Urinary bladder (tissue), 4 donors: ENCODE data around the gene CXXC5. TPM values are rescaled to one million over a fixed set of nuclear protein-coding genes. Genes with fewer than 3 reads are reported as not detected.
"Not testable (repeated sequence)": the region's sequence is repeated elsewhere in the genome, so short reads cannot be mapped to it uniquely, and the experiment has no call there.

ENCODE experiments used
- DNase-seq: peaks from one replicate; pipeline ENCODE4 v3.0.0-alpha.2; 2015; ENCODE audit errors: extremely low spot score
- H3K27ac ChIP-seq: one replicate; pipeline ENCODE4 v1.5.1; 2013; ENCODE audit warnings: low read depth, mild to moderate bottlenecking, moderate library complexity
- H3K36me3 ChIP-seq: one replicate; pipeline ENCODE4 v1.6.1; 2013; ENCODE audit warnings: mild to moderate bottlenecking, moderate library complexity; ENCODE audit not compliant: insufficient read depth
- H3K4me1 ChIP-seq: one replicate; pipeline ENCODE4 v1.6.1; 2013; ENCODE audit warnings: mild to moderate bottlenecking, moderate library complexity; ENCODE audit not compliant: insufficient read depth
- H3K4me3 ChIP-seq: one replicate; pipeline ENCODE4 v1.5.1; 2013; ENCODE audit warnings: low read depth, low read length
- WGBS: extraction: QIAGEN DNeasy Blood & Tissue Kit; methylation state at CpG from one replicate; pipeline ENCODE4 v1.1.7; 2013; 5-methylcytosine and 5-hydroxymethylcytosine counted together
- polyA plus RNA-seq: library from polyadenylated mRNA; stranded (reverse); fragments of 200-250 nt; gene quantifications from one replicate; pipeline ENCODE4 v1.2.3, GENCODE V29; 2013
- total RNA-seq: library from RNA; depleted of rRNA; stranded (reverse); fragments of >200 nt; gene quantifications from one replicate; pipeline ENCODE4 v1.2.3, GENCODE V29; 2014
- donor health status: healthy with polysubstance abuse.
- donor health status: healthy.

Gene CXXC5
- total and polyA plus RNA-seq, 2 donors: 28.0 to 28.2 TPM

GRCh38 chr5:139711906-139712224, 63.7 kb downstream of the CXXC5 start:
- 24% methylated on average over 19 of the region's 19 CpGs for WGBS
- Histone ChIP-seq H3K4me1 (peaks cover 8% of the 10 kb centered on the region), H3K27ac (no peak overlapping the region), H3K4me3 (peak overlapping the region; percentile 47), H3K36me3 (no peaks in the 10 kb centered on the region)
- no peak for DNase-seq

GRCh38 chr5:139712412-139712811, 64.3 kb downstream of the CXXC5 start:
- peaks cover 8% of the 10 kb centered on the region for H3K4me1 ChIP-seq
- no peak overlapping the region for H3K4me3 ChIP-seq
- H3K27ac ChIP-seq: no peak overlapping the region
- DNase-seq: no peak
- WGBS: 91% methylated on average over 5 of the region's 5 CpGs
- H3K36me3 ChIP-seq: no peaks in the 10 kb centered on the region

GRCh38 chr5:139713898-139714297, 65.7 kb downstream of the CXXC5 start:
- 96% methylated on average over 12 of the region's 12 CpGs for WGBS
- not testable (repeated sequence) for DNase-seq, H3K4me1 ChIP-seq, H3K27ac ChIP-seq, H3K36me3 ChIP-seq, H3K4me3 ChIP-seq

GRCh38 chr5:139717221-139717620, 69.1 kb downstream of the CXXC5 start:
- DNase-seq: no peak
- WGBS: 96% methylated on average over 8 of the region's 8 CpGs
- Histone ChIP-seq H3K36me3 (no peaks in the 10 kb centered on the region), H3K4me3 (no peak overlapping the region), H3K27ac (no peak overlapping the region), H3K4me1 (no peaks in the 10 kb centered on the region)

GRCh38 chr5:139718403-139718802, 70.3 kb downstream of the CXXC5 start:
- not testable (repeated sequence) for H3K4me3 ChIP-seq, DNase-seq, H3K27ac ChIP-seq, H3K4me1 ChIP-seq, H3K36me3 ChIP-seq
- WGBS: 95% methylated on average over 2 of the region's 2 CpGs

GRCh38 chr5:139719970-139720369, 71.8 kb downstream of the CXXC5 start:
- not testable (repeated sequence) for DNase-seq, H3K36me3 ChIP-seq, H3K4me1 ChIP-seq, H3K4me3 ChIP-seq, H3K27ac ChIP-seq
- 94% methylated on average over 3 of the region's 3 CpGs for WGBS

- Histone ChIP-seq H3K36me3 (no peaks in the 10 kb centered on the region), H3K4me1 (no peaks in the 10 kb centered on the region), H3K27ac (no peak overlapping the region), H3K4me3 (no peak overlapping the region)
- DNase-seq: no peak
- 94% methylated on average over 4 of the region's 4 CpGs for WGBS
Measured at GRCh38 chr5:139723986-139724587, 75.9 kb downstream of the CXXC5 start.

- no peak for DNase-seq
- WGBS: 42% methylated on average over 13 of the region's 13 CpGs
- H3K4me3 ChIP-seq: no peak overlapping the region
- no peaks in the 10 kb centered on the region for H3K4me1 ChIP-seq
- H3K27ac ChIP-seq: no peak overlapping the region
- H3K36me3 ChIP-seq: no peaks in the 10 kb centered on the region
Measured at GRCh38 chr5:139725073-139725830, 77.1 kb downstream of the CXXC5 start.

GRCh38 chr5:139726248-139726647, 78.1 kb downstream of the CXXC5 start:
- 94% methylated on average over 3 of the region's 3 CpGs for WGBS
- Histone ChIP-seq H3K4me1 (no peaks in the 10 kb centered on the region), H3K4me3 (no peak overlapping the region), H3K36me3 (no peaks in the 10 kb centered on the region), H3K27ac (no peak overlapping the region)
- DNase-seq: no peak

- H3K36me3 ChIP-seq, DNase-seq, H3K4me3 ChIP-seq, H3K27ac ChIP-seq, H3K4me1 ChIP-seq: not testable (repeated sequence)
- WGBS: 94% methylated on average over 9 of the region's 9 CpGs
Measured at GRCh38 chr5:139727615-139728014, 79.5 kb downstream of the CXXC5 start.

GRCh38 chr5:139731281-139731680, 83.1 kb downstream of the CXXC5 start:
- Histone ChIP-seq H3K36me3 (no peaks in the 10 kb centered on the region), H3K4me3 (no peak overlapping the region), H3K4me1 (no peaks in the 10 kb centered on the region), H3K27ac (no peak overlapping the region)
- 90% methylated on average over 3 of the region's 3 CpGs for WGBS
- DNase-seq: no peak

- Histone ChIP-seq H3K27ac (no peak overlapping the region), H3K4me1 (no peaks in the 10 kb centered on the region)
Measured at GRCh38 chr5:139732019-139732418, 83.9 kb downstream of the CXXC5 start.

GRCh38 chr5:139733010-139733688, 85.0 kb downstream of the CXXC5 start:
- Histone ChIP-seq H3K4me1 (no peaks in the 10 kb centered on the region), H3K36me3 (no peaks in the 10 kb centered on the region), H3K27ac (no peak overlapping the region), H3K4me3 (no peak overlapping the region)
- DNase-seq: no peak
- 95% methylated on average over 12 of the region's 12 CpGs for WGBS

More at GRCh38 chr5:139732019-139732418, 83.9 kb downstream of the CXXC5 start:
- no peaks in the 10 kb centered on the region for H3K36me3 ChIP-seq
- H3K4me3 ChIP-seq: no peak overlapping the region
- WGBS: 96% methylated on average over 2 of the region's 2 CpGs
- DNase-seq: no peak
